Stimulated activated CD4-positive, alpha-beta T cell treated with anti-CD3 and anti-CD28 coated beads, Interleukin-2, amount 100 ng/mL, for 48 hours (primary cell): ENCODE results near the gene TGM6.

Source experiments
- DNase-seq, 2 donors: peaks; one replicate each; pipeline ENCODE4 v3.0.0-alpha.2; 2020

The TGM6 gene

GRCh38 chr20:2365091-2365490, 15.6 kb upstream of the TGM6 start:
- no peak for DNase-seq

- DNase-seq, result no peak
Measured at GRCh38 chr20:2365666-2366065, 15.0 kb upstream of the TGM6 start.

- no peak for DNase-seq
Measured at GRCh38 chr20:2368621-2369020, 12.1 kb upstream of the TGM6 start.

- DNase-seq, result no peak
Measured at GRCh38 chr20:2373098-2373497, 7.6 kb upstream of the TGM6 start.

- DNase-seq, result no peak
Measured at GRCh38 chr20:2374346-2375125, 6.2 kb upstream of the TGM6 start.

GRCh38 chr20:2378893-2379292, 1.8 kb upstream of the TGM6 start:
- no peak for DNase-seq

GRCh38 chr20:2379511-2380229, 1.0 kb upstream of the TGM6 start:
- DNase-seq, result no peak

- DNase-seq, result no peak
Measured at GRCh38 chr20:2381303-2381702, 602 bp downstream of the TGM6 start.

- no peak for DNase-seq
Measured at GRCh38 chr20:2382833-2383232, 2.1 kb downstream of the TGM6 start.

GRCh38 chr20:2385026-2385425, 4.3 kb downstream of the TGM6 start:
- DNase-seq, result no peak

GRCh38 chr20:2385496-2385895, 4.8 kb downstream of the TGM6 start:
- DNase-seq, result no peak

- DNase-seq, result no peak
Measured at GRCh38 chr20:2386516-2387179, 5.9 kb downstream of the TGM6 start.

GRCh38 chr20:2387180-2387577, 6.5 kb downstream of the TGM6 start:
- DNase-seq, result peak; percentile 41 to 56

- DNase-seq, result no peak
Measured at GRCh38 chr20:2387580-2387979, 6.9 kb downstream of the TGM6 start.

GRCh38 chr20:2390951-2391675, 10.4 kb downstream of the TGM6 start:
- DNase-seq, result no peak

- DNase-seq, result no peak
Measured at GRCh38 chr20:2394411-2395055, 13.8 kb downstream of the TGM6 start.

GRCh38 chr20:2395136-2395535, 14.4 kb downstream of the TGM6 start:
- DNase-seq, result no peak

- no peak for DNase-seq
Measured at GRCh38 chr20:2396241-2396814, 15.6 kb downstream of the TGM6 start.

GRCh38 chr20:2397091-2397490, 16.4 kb downstream of the TGM6 start:
- DNase-seq, result no peak

GRCh38 chr20:2397595-2398145, 17.0 kb downstream of the TGM6 start:
- no peak for DNase-seq

- no peak for DNase-seq
Measured at GRCh38 chr20:2398449-2398848, 17.7 kb downstream of the TGM6 start.

- no peak for DNase-seq
Measured at GRCh38 chr20:2399390-2399789, 18.7 kb downstream of the TGM6 start.
